Activated B cell treated with CpG ODN at 0.5 μM for 24 hours (primary cell): ENCODE measurements around the gene FBXL13. TPM values are rescaled to one million over a fixed set of nuclear protein-coding genes. Genes with fewer than 3 reads are reported as not detected.
"Not testable (repeated sequence)": the region's sequence is repeated elsewhere in the genome, so short reads cannot be mapped to it uniquely, and the experiment has no call there.

ENCODE experiments used
- ATAC-seq: fragments of 200-7000 bp; cut with Tn5 transposase; one replicate; pipeline ENCODE4 v1.10.0; 2021; ENCODE audit warnings: low read depth, mild to moderate bottlenecking, moderate library complexity
- CTCF ChIA-PET: fragments of 350-600 bp; sonication (Branson Sonifier 250); formaldehyde crosslinking; loops from one replicate; lab custom pipeline; 2021; ENCODE audit warnings: antibody characterized with exemption; lab: Charles Lee
- POLR2A ChIA-PET: fragments of 350-600 bp; sonication (Branson Sonifier 250); formaldehyde crosslinking; loops from one replicate; lab custom pipeline; 2021; ENCODE audit warnings: antibody characterized with exemption; lab: Charles Lee
- DNase-seq: peaks from one replicate; pipeline ENCODE4 v3.0.0; 2022
- H3K27ac Mint-ChIP-seq: one replicate; pipeline ENCODE4 v1.8.0; 2020; ENCODE audit warnings: mixed read lengths
- H3K27me3 Mint-ChIP-seq: one replicate; pipeline ENCODE4 v1.8.0; 2021; ENCODE audit warnings: mixed read lengths
- H3K36me3 Mint-ChIP-seq: one replicate; pipeline ENCODE4 v1.8.0; 2021; ENCODE audit warnings: low read depth, mixed read lengths
- H3K4me1 Mint-ChIP-seq: one replicate; pipeline ENCODE4 v1.8.0; 2021; ENCODE audit warnings: mixed read lengths
- H3K4me3 Mint-ChIP-seq: one replicate; pipeline ENCODE4 v1.8.0; 2020; ENCODE audit warnings: mild to moderate bottlenecking, mixed read lengths
- H3K9me3 Mint-ChIP-seq: one replicate; pipeline ENCODE4 v1.8.0; 2020; ENCODE audit warnings: mixed read lengths
- CTCF ChIP-seq: fragments of 200-600 bp; IDR thresholded peaks from one replicate; pipeline ENCODE4 v1.8.0; 2022; ENCODE audit warnings: antibody characterized with exemption, mild to moderate bottlenecking
- intact Hi-C: fragments of 100-400 bp; cut with micrococcal nuclease; formaldehyde crosslinking; loops from one replicate; pipeline ENCODE4 v1.15.1; 2024
- total RNA-seq: library from RNA; stranded (reverse); gene quantifications from 2 replicates; pipeline ENCODE4 v1.2.3, GENCODE V29; 2022

The FBXL13 gene
- total RNA-seq, 1 donor from 2014 or later = 2.9 TPM

- H3K9me3 Mint-ChIP-seq = no peaks in the 10 kb centered on the region
- ChIA-PET CTCF (no interaction called here), POLR2A (no interaction called here)
- DNase-seq (no peak), ATAC-seq (no peak)
- TF ChIP-seq CTCF = no peak
- intact Hi-C loops = no loop called here
- H3K4me3 Mint-ChIP-seq = no peak overlapping the region
- H3K36me3 Mint-ChIP-seq = no peaks in the 10 kb centered on the region
- H3K4me1 Mint-ChIP-seq = no peaks in the 10 kb centered on the region
- H3K27ac Mint-ChIP-seq = no peak overlapping the region
- peaks cover 2% of the 10 kb centered on the region for H3K27me3 Mint-ChIP-seq
These were observed 100.0 kb downstream of the FBXL13 start for GRCh38 chr7:102974366-102975236.

GRCh38 chr7:102973096-102973802, 101.3 kb downstream of the FBXL13 start:
- ChIA-PET CTCF (no interaction called here), POLR2A (no interaction called here)
- intact Hi-C loops = no loop called here
- H3K27ac Mint-ChIP-seq = no peak overlapping the region
- no peak overlapping the region for H3K4me3 Mint-ChIP-seq
- DNase-seq = no peak
- no peaks in the 10 kb centered on the region for H3K4me1 Mint-ChIP-seq
- no peak for ATAC-seq
- no peaks in the 10 kb centered on the region for H3K9me3 Mint-ChIP-seq
- peaks cover 2% of the 10 kb centered on the region for H3K27me3 Mint-ChIP-seq
- no peaks in the 10 kb centered on the region for H3K36me3 Mint-ChIP-seq
- TF ChIP-seq CTCF = no peak

- Mint-ChIP-seq H3K27ac (no peak overlapping the region), H3K36me3 (no peaks in the 10 kb centered on the region), H3K4me1 (no peaks in the 10 kb centered on the region), H3K9me3 (no peaks in the 10 kb centered on the region), H3K4me3 (no peak overlapping the region), H3K27me3 (no peaks in the 10 kb centered on the region)
- CTCF ChIA-PET = no interaction called here
- POLR2A ChIA-PET = no interaction called here
- no peak for ATAC-seq
- DNase-seq = no peak
- intact Hi-C loops = no loop called here
- TF ChIP-seq CTCF = no peak
These were observed 106.8 kb downstream of the FBXL13 start for GRCh38 chr7:102967798-102968197.

- CTCF ChIA-PET = no interaction called here
- DNase-seq (no peak), ATAC-seq (no peak)
- no peak overlapping the region for H3K27ac Mint-ChIP-seq
- intact Hi-C loops = no loop called here
- POLR2A ChIA-PET = no interaction called here
- H3K4me1 Mint-ChIP-seq = no peaks in the 10 kb centered on the region
- no peak for TF ChIP-seq CTCF
- no peak overlapping the region for H3K4me3 Mint-ChIP-seq
- no peaks in the 10 kb centered on the region for H3K27me3 Mint-ChIP-seq
- no peaks in the 10 kb centered on the region for H3K9me3 Mint-ChIP-seq
- H3K36me3 Mint-ChIP-seq = no peaks in the 10 kb centered on the region
These were observed 108.1 kb downstream of the FBXL13 start for GRCh38 chr7:102966465-102966864.

- H3K36me3 Mint-ChIP-seq, DNase-seq, H3K4me1 Mint-ChIP-seq, H3K9me3 Mint-ChIP-seq, POLR2A ChIA-PET, intact Hi-C loops, H3K27me3 Mint-ChIP-seq, H3K4me3 Mint-ChIP-seq, CTCF ChIA-PET, ATAC-seq, H3K27ac Mint-ChIP-seq: not testable (repeated sequence)
These were observed 112.6 kb downstream of the FBXL13 start for GRCh38 chr7:102961993-102962392.

GRCh38 chr7:102958004-102958403, 116.6 kb downstream of the FBXL13 start:
- DNase-seq, ATAC-seq, POLR2A ChIA-PET, H3K27me3 Mint-ChIP-seq, intact Hi-C loops, H3K9me3 Mint-ChIP-seq, H3K4me3 Mint-ChIP-seq, H3K4me1 Mint-ChIP-seq, CTCF ChIA-PET, H3K27ac Mint-ChIP-seq, H3K36me3 Mint-ChIP-seq: not testable (repeated sequence)

- DNase-seq, H3K27me3 Mint-ChIP-seq, H3K27ac Mint-ChIP-seq, H3K9me3 Mint-ChIP-seq, H3K36me3 Mint-ChIP-seq, CTCF ChIA-PET, H3K4me1 Mint-ChIP-seq, ATAC-seq, POLR2A ChIA-PET, H3K4me3 Mint-ChIP-seq, intact Hi-C loops: not testable (repeated sequence)
These were observed 120.2 kb downstream of the FBXL13 start for GRCh38 chr7:102954359-102954758.
